ENCODE measurements around the gene C15orf39.

Gene C15orf39

DNA sequence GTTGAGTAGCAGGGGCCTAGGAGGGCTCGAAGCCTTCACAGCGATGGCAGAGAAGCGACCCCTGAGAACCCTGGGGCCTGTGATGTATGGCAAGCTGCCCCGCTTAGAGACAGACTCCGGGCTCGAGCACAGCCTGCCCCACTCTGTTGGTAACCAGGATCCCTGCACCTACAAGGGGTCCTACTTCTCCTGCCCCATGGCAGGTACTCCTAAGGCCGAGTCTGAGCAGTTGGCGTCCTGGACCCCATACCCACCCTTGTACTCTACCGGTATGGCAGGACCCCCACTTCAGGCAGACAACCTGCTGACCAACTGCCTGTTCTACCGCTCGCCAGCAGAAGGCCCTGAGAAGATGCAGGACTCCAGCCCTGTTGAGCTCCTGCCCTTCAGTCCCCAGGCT is 4.3 kb downstream of the C15orf39 start (continued):
- TF ChIP-seq, protein P1, sequence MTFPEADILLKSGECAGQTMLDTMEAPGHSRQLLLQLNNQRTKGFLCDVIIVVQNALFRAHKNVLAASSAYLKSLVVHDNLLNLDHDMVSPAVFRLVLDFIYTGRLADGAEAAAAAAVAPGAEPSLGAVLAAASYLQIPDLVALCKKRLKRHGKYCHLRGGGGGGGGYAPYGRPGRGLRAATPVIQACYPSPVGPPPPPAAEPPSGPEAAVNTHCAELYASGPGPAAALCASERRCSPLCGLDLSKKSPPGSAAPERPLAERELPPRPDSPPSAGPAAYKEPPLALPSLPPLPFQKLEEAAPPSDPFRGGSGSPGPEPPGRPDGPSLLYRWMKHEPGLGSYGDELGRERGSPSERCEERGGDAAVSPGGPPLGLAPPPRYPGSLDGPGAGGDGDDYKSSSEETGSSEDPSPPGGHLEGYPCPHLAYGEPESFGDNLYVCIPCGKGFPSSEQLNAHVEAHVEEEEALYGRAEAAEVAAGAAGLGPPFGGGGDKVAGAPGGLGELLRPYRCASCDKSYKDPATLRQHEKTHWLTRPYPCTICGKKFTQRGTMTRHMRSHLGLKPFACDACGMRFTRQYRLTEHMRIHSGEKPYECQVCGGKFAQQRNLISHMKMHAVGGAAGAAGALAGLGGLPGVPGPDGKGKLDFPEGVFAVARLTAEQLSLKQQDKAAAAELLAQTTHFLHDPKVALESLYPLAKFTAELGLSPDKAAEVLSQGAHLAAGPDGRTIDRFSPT (tag by site-specific recombination; IDR thresholded peaks at IDR 0.05): no peak
- TF ChIP-seq ZNF791 (tag by site-specific recombination; IDR thresholded peaks at IDR 0.05) (no peak), ZNF792 (tag by site-specific recombination; IDR thresholded peaks at IDR 0.05) (no peak), SP7 (tag by site-specific recombination; IDR thresholded peaks at IDR 0.05) (no peak), ZNF530 (tag by site-specific recombination; IDR thresholded peaks at IDR 0.05; ENCODE audit: low read depth) (no peak), ZNF366 (tag by site-specific recombination; conservative IDR thresholded peaks at IDR 0.05) (no peak)

DNA sequence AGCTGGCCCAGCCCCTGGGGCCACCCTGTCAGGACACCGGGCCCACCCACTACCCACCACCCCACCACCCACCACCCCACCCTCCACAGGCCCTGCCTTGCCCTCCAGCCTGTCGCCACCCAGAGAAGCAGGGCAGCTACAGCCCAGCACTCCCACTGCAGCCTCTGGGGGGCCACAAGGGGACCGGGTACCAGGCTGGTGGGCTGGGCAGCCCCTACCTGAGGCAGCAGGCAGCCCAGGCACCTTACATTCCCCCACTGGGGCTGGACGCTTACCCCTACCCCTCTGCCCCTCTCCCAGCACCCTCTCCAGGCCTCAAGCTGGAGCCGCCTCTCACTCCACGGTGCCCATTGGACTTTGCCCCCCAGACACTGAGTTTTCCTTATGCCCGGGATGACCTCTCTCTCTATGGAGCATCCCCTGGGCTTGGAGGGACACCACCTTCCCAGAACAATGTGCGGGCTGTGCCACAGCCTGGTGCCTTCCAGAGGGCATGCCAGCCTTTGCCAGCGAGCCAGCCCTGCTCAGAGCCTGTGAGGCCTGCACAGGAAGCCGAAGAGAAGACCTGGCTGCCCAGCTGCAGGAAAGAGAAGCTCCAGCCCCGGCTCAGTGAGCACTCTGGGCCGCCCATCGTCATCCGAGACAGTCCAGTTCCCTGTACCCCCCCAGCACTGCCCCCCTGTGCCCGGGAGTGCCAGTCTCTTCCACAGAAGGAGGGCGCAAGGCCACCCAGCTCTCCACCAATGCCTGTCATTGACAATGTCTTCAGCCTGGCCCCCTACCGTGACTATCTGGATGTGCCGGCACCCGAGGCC is 5.3 kb downstream of the C15orf39 start:
- no peak overlapping the region for H3K4me3 ChIP-seq (ENCODE audit: low read depth, low read length)
- H3K36me3 ChIP-seq (ENCODE audit: control insufficient read depth in 2 of 2, insufficient read depth in 1 of 2, low read length in 2 of 2): peaks cover 15 to 69% of the 10 kb centered on the region in 2 experiments
- H3K4me1 ChIP-seq (ENCODE audit: control insufficient read depth, insufficient read depth, low read length): peaks cover 15% of the 10 kb centered on the region
- H3K9me3 ChIP-seq (ENCODE audit: control insufficient read depth, insufficient read depth, low read depth, low read length): no peaks in the 10 kb centered on the region
- POLR2A ChIA-PET: interaction anchor here (0.7 to 1.5 kb wide), 5 partner anchors 8 to 250 kb away, joined by 3 to 5 read pairs (median 4); partner anchors contain the start of genes PPCDC and RPP25
- CTCF ChIA-PET: interaction anchor here (3.9 to 4.7 kb wide), 2 partner anchors 177 to 179 kb away, joined by 27 to 114 read pairs; no protein-coding TSS in a partner anchor
- TF ChIP-seq, protein P2, sequence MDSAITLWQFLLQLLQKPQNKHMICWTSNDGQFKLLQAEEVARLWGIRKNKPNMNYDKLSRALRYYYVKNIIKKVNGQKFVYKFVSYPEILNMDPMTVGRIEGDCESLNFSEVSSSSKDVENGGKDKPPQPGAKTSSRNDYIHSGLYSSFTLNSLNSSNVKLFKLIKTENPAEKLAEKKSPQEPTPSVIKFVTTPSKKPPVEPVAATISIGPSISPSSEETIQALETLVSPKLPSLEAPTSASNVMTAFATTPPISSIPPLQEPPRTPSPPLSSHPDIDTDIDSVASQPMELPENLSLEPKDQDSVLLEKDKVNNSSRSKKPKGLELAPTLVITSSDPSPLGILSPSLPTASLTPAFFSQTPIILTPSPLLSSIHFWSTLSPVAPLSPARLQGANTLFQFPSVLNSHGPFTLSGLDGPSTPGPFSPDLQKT (IDR thresholded peaks at IDR 0.05; ENCODE audit: borderline replicate concordance, low read depth, low read length): no peak
- TF ChIP-seq, protein P1 (tag by site-specific recombination; IDR thresholded peaks at IDR 0.05): peak; percentile 40; the same call in 1 of the 2 replicates
- TF ChIP-seq ZNF561 (tag by site-specific recombination; IDR thresholded peaks at IDR 0.05; ENCODE audit: borderline replicate concordance): no peak
- TF ChIP-seq ZNF2 (tag by site-specific recombination; IDR thresholded peaks at IDR 0.05): no peak
- no peak for TF ChIP-seq ZNF341 (tag by site-specific recombination; IDR thresholded peaks at IDR 0.05; ENCODE audit: low read depth)
- no peak for TF ChIP-seq ZNF302 (tag by site-specific recombination; IDR thresholded peaks at IDR 0.05; ENCODE audit: low read depth)
- H3K27ac ChIP-seq (ENCODE audit: extremely low read depth, low read depth, low read length): no peak overlapping the region

DNA sequence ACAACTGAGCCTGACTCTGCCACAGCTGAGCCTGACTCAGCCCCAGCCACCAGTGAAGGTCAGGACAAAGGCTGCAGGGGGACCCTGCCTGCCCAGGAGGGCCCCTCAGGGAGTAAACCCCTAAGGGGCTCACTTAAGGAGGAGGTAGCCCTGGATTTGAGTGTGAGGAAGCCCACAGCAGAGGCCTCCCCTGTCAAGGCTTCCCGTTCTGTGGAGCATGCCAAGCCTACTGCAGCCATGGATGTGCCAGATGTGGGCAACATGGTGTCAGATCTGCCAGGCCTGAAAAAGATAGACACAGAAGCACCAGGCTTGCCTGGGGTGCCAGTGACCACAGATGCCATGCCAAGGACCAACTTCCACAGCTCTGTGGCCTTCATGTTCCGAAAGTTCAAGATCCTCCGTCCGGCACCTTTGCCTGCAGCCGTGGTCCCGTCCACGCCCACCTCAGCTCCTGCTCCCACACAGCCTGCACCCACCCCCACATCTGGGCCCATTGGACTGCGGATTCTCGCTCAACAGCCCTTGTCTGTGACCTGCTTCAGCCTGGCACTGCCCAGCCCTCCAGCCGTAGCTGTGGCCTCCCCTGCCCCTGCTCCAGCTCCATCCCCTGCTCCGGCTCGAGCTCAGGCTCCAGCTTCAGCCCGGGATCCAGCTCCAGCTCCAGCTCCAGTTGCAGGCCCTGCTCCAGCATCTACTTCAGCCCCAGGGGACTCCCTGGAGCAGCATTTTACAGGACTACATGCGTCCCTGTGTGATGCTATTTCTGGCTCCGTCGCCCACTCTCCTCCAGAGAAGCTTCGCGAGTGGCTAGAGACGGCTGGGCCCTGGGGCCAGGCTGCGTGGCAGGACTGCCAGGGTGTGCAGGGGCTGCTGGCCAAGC is 6.2 kb downstream of the C15orf39 start:
- POLR2A ChIA-PET: interaction anchor here (0.8 to 1.3 kb wide), 5 partner anchors 8 to 695 kb away, joined by 3 to 5 read pairs (median 3); partner anchors contain the start of genes PPCDC and RPP25
- no peak overlapping the region for H3K27ac ChIP-seq (ENCODE audit: extremely low read depth, low read depth, low read length)
- H3K36me3 ChIP-seq (ENCODE audit: control insufficient read depth in 2 of 2, insufficient read depth in 1 of 2, low read length in 2 of 2): peaks cover 15 to 78% of the 10 kb centered on the region in 2 experiments
- no peaks in the 10 kb centered on the region for H3K9me3 ChIP-seq (ENCODE audit: control insufficient read depth, insufficient read depth, low read depth, low read length)
- H3K4me1 ChIP-seq (ENCODE audit: control insufficient read depth, insufficient read depth, low read length): peaks cover 15% of the 10 kb centered on the region
- no peak overlapping the region for H3K4me3 ChIP-seq (ENCODE audit: low read depth, low read length)
- CTCF ChIA-PET: interaction anchor here (0.7 to 3.9 kb wide), 3 partner anchors 97 to 178 kb away, joined by 4 to 27 read pairs (median 12); no protein-coding TSS in a partner anchor
- TF ChIP-seq, protein P3, sequence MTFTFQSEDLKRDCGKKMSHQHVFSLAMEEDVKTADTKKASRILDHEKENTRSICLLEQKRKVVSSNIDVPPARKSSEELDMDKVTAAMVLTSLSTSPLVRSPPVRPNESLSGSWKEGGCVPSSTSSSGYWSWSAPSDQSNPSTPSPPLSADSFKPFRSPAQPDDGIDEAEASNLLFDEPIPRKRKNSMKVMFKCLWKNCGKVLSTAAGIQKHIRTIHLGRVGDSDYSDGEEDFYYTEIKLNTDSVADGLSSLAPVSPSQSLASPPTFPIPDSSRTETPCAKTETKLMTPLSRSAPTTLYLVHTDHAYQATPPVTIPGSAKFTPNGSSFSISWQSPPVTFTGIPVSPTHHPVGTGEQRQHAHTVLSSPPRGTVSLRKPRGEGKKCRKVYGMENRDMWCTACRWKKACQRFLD (tag by site-specific recombination; IDR thresholded peaks at IDR 0.05): no peak
- peak; percentile 81 for TF ChIP-seq ZFHX2 (tag by site-specific recombination; conservative IDR thresholded peaks at IDR 0.05)
- no peak for TF ChIP-seq ZXDB (tag by site-specific recombination; IDR thresholded peaks at IDR 0.05)
- TF ChIP-seq ZNF596 (tag by site-specific recombination; IDR thresholded peaks at IDR 0.05): no peak
- no peak for TF ChIP-seq SP3 (tag by site-specific recombination; IDR thresholded peaks at IDR 0.05)
- TF ChIP-seq ZNF549 (tag by site-specific recombination; IDR thresholded peaks at IDR 0.05): no peak
- TF ChIP-seq GLI4 (tag by site-specific recombination; IDR thresholded peaks at IDR 0.05): no peak
- TF ChIP-seq YY1 (tag by site-specific recombination; IDR thresholded peaks at IDR 0.05): no peak
- TF ChIP-seq ZSCAN23 (tag by site-specific recombination; IDR thresholded peaks at IDR 0.05): no peak
- no peak for TF ChIP-seq ZNF558 (tag by site-specific recombination; IDR thresholded peaks at IDR 0.05)
- peak; percentile 74 for TF ChIP-seq GLIS2 (tag by site-specific recombination; IDR thresholded peaks at IDR 0.05)
- no peak for TF ChIP-seq ZNF530 (tag by site-specific recombination; IDR thresholded peaks at IDR 0.05; ENCODE audit: low read depth)
- TF ChIP-seq, protein P4, sequence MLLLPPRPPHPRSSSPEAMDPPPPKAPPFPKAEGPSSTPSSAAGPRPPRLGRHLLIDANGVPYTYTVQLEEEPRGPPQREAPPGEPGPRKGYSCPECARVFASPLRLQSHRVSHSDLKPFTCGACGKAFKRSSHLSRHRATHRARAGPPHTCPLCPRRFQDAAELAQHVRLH (tag by site-specific recombination; IDR thresholded peaks at IDR 0.05): no peak

Data from HEK293 (cell line).